Stimulated activated CD8-positive, alpha-beta memory T cell treated with anti-CD3 and anti-CD28 coated beads, Interleukin-7, amount 100 ng/mL, for 4 hours (primary cell): ENCODE results near the gene CHRD.
A peak's percentile ranks its signal among the peaks of the same experiment; 100 is the strongest.

Source experiments
- DNase-seq, 2 donors: peaks; one replicate each; pipeline ENCODE4 v3.0.0-alpha.2; 2020; ENCODE audit warnings: low read depth in 2 of 2

Gene CHRD

DNA sequence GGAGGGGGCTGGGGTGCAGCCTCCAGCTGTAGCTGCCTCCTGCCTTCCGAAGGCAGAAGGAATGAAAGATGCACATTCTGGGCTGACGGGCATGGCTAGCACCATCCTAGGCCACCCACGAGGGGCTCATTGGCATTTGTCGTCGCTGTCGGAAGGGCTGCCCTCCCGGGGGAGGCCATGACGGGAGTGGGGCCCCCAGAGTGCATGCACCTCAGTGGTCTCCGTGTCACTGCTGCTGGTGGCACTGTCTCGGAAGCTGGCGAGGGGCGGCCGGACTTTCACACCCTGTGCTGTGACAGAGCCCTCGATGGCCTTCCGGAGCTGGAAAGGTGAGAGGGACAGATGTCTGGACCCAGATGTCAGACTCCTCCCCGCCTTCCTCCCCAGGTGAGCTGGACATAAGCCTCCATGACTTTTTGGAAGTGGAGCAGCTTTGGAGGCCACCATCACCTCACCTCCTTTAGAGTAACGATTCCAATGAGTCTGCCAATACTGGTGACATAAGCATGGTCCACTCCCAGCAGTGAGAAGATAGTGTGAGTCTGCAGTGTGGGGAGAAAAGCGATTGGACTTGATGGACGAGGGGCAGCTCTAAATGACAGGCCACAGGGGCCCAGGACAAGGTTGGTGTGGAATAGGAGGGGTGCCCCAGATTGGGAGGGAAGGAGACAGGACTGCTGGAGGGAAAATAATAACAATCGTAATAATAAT, 33.2 kb upstream of the CHRD start:
- DNase-seq = no peak

DNA sequence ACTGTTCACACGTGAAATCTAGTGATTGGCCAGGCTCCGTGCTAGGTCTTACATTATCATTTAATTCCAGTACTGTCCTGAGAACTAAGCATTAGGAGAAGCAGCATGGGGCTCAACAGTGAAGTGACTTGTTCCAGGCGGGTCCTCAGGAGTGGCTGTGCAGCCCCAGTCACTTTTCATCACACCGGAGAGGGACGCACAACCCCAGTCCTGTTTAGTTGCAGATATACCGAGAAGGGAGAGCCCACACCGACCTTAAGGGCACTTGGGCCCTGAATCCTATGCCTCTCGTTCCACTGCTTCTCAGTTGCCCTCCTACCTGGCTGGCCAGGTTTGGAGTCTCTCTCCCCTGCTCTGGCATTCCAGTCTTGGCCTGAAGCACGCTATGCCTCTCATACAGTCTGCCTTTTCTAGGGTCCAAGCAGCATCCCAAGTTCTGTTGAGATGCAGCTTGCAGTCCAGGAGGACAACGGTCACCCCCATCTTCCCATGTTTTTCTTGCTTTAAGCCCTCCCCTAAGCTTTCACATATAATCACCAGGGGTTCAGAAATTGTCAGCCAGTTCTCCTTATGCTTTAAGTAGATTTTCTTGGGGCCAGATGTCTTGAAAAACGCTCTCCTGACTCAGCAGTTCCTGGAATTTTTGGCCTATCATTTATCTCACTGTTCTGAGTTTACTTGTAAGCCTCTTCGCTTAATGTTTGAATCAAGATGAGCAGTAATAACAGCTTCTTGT, 32.4 kb upstream of the CHRD start:
- DNase-seq = no peak

DNA sequence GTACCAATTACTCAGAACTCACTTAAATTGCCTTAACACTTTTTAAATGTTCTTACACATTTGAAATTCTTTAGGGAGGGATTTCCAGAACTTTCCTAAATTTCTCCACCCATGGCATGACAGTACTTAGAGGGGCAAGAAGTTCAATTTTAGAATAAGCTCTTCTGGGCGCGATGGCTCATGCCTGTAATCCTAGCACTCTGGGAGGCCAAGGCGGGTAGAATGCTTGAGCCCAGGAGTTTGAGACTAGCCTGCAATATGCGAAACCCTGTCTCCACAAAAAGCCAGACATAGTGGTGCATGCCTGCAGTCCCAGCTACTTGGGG, 31.8 kb upstream of the CHRD start:
- no peak for DNase-seq

DNA sequence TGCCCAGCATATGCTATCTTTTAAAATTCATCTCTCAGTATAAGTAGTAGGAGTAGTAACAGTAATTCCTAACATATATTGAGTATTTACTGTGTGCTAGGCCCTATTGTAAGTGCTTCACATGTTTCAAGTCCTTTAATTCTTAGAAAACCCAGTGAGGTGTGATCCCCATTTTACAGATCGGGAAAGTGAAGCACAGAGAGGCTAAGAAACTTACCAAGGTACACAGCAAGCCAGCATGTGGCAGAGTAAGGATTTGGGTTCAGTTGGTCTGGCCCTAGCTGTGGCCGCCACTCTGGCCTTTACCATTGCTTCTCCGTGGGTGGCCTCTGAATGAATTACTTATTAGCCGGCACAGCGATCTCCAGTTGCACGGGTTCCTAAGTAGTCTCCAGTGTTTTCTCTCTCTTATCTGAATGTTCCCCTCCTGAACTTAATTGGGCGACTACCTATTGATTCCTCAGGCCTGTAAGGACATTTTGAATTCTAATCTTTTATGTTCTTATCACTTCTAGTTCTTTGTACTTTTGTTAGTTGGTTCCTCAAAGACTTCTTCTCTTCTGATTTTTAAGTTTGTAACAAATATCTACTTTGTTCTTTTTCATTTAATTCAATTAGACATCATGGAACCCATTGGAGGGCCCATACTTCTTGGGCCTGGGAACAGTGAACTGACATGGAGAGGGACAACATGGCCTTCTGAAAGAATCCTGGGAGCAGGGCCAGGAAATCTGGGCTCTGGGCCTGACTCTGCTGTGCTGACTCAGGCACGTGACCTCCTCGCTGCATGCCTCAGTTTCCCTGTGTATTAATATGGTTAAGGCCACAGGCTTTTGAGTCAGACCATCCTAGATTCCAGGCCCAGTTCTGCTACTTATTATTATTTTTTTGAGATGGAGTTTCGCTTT, 30.0 kb upstream of the CHRD start:
- DNase-seq = no peak

DNA sequence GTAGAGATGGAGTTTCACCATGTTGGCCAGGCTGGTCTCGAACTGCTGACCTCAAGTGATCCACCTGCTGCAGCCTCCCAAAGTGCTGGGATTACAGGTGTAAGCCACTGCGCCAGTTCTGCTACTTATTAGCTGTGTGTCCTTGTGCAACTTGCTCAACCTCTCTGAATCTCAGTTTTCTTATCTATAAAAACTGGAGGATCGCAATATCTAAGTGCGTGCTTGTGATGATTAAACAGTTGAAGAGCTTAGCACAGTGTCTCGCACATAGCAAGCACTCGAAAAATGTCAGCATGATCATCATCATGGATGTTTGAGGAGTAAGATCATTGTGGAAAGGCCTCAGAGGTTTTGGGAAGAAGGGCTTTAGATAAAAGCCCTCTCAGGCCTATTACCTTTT, 29.2 kb upstream of the CHRD start:
- DNase-seq = no peak

DNA sequence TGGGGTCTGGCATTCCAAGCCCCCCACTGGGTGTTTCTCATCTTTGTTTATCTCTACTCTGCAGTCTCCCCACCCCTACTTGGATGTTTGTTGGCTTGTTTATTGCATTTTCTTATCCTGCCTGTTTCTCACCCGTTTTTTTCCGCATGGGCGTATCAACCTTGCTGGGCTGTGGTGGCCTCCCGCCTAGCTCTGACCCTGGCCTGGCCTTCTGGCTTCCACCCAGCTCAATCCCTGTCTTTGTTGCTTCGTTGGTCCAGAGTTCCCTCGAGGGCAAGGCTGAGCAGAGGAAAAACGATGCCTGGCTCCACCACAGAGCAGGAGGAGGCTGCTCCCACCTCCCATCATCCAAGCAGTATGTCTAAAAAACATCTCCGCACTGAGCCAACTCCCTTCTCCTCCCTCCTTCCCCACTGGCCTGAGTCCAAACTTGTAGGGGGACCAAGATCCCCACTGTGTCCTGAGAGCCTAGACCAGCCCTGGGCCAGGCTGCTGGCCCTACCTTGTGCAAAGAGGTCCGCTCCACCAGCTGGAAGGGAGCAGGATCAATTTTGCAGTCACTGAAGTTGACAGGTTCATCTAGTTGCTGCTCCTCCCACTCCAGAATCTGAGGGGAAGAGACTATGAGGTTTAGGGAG, 28.2 kb upstream of the CHRD start:
- no peak for DNase-seq

- DNase-seq = no peak
Measured at GRCh38 chr3:184352149-184352785, 27.6 kb upstream of the CHRD start.

- no peak for DNase-seq
Measured at GRCh38 chr3:184352897-184353545, 26.8 kb upstream of the CHRD start.

GRCh38 chr3:184353546-184353941, 26.3 kb upstream of the CHRD start:
- no peak for DNase-seq

GRCh38 chr3:184354121-184354728, 25.6 kb upstream of the CHRD start:
- peak; percentile 29 to 42 for DNase-seq

GRCh38 chr3:184354754-184355153, 25.1 kb upstream of the CHRD start:
- DNase-seq = no peak

DNA sequence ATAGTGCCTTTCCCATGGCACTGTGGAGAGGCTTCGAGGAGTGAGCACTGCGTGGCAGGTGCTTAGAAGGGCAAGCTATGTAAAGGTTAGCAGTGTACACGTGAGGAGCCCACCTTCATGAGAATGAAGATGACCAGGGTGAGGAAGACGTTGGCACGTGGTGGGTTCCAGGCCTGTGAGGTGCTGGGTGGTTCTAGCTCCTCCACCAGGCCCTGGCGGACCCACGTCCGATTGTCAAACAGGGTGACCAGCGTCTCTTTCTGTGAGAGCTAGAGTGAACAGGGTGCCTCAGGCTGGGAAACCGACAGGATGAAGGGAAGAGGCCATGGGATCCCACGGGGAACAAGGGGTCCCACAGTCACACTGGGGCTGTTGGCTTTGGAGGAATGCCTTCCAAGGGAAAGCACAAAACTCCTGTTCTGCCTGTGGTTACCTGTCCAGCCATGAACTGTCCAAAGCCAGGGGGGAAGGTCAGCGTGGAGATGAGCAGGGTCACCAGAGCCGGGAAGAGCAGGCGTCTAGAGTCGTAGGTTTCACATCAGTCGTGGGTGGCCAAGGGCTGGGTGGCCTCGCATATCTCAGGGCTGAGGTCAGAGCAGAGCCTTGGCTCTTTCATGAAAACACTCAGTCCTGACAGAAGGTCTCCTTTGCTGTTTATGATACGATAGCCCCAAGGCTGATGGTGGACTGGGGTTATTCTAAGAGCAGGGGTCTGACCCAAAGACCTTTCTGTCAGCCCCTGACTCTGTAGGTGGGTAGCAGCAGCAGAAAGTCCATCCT, 24.4 kb upstream of the CHRD start:
- DNase-seq = no peak

- DNase-seq = no peak
Measured at GRCh38 chr3:184357248-184358123, 22.4 kb upstream of the CHRD start.

DNA sequence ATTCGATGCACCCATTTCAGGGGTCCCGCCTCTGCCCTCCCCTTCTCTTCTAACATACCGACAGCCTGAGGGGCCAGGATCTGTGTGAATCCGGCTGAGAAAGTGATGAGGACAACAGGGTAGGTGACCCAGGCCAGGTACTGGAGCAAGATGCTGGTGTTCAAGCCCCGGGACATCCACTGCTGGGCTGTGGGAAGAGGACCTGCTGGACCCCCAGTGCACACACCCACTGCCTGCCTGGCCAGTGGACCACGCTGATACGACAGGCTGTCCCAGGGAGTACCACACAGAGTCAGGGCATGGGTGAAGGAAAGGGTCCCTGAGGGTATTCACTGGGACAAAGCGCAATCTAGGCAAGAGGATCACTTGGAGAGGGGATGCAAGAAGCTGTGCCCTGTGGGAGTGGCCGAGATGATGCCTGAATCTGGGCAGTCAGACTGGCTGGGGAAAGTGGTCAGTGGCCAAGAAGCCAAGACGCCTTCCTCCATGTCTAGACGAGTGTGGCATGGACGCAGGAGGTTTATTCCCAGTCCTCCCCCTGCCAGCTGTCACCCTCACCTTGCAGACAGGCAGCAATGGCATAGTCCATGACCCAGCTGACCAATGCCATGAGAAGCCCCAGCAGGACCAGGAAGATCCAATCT, 21.6 kb upstream of the CHRD start:
- no peak for DNase-seq

DNA sequence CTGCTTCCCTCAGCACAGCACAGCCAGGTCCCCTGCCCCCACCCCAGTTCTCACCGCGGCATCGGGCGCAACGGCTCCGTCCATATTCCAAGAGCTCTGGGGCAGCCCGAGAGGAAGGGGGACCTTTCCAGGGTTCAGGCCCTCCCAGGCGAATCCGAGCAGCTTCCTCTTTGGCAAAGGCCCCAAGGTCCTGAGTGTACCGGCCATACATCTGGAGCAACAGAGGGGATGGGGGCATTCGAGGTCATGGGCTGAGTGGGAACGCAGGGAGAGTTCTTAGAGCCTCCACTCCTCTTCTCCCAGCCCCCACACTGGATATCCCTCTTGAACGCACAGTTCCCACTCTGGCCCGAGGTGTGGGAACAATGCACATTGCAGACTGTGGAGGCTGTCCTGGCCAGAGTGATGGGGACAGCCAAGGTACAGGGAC, 20.9 kb upstream of the CHRD start:
- DNase-seq = no peak

- no peak for DNase-seq
Measured at GRCh38 chr3:184359610-184360009, 20.2 kb upstream of the CHRD start.

GRCh38 chr3:184360070-184360928, 19.6 kb upstream of the CHRD start:
- no peak for DNase-seq
